ENCODE data around the gene CDKN1C. TPM values are rescaled to one million over a fixed set of nuclear protein-coding genes. Genes with fewer than 3 reads are reported as not detected.

CDKN1C gene
- total RNA-seq, 2 donors from 2014 or later, result 36.5 to 42.7 TPM

- H3K4me3 ChIP-seq, result no peak overlapping the region
- 61% methylated on average over 18 of the region's 21 CpGs for WGBS
- intact Hi-C loops (cut with DNase I), result no loop called here
Observed at GRCh38 chr11:2847561-2847960, 38.0 kb downstream of the CDKN1C start.

DNA sequence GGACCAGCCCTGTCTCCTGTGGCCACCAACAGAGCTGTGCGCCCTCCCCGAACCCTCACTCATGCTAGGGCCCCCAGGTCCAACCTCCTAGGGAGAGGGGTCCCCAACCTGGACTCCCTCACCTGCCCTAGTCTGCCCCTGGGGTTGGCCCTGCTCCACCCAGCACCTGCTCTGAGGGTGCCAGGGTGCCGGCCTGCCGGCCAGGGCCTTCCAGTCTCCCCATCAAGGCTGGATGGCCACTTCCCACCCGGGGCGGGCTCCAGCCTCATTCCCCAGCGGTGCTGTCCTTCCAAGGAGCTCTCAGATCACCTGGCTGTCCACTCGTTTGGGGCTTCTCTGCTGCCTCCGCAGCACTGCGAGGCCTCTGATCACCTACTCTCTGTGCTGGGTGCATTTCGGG, 39.1 kb downstream of the CDKN1C start:
- WGBS, result 93% methylated on average over 11 of the region's 11 CpGs
- H3K36me3 ChIP-seq, result no peaks in the 10 kb centered on the region
- H3K27ac ChIP-seq, result no peak overlapping the region
- intact Hi-C loops (cut with DNase I), result no loop called here
- TF ChIP-seq POLR2AphosphoS5 (IDR thresholded peaks at IDR 0.05), result no peak
- no peak for TF ChIP-seq POLR2A (IDR thresholded peaks at IDR 0.05)
- no peak for TF ChIP-seq CTCF (IDR thresholded peaks at IDR 0.05)
- H3K27me3 ChIP-seq (replicated peaks; ENCODE audit: insufficient read depth), result no peaks in the 10 kb centered on the region
- no peaks in the 10 kb centered on the region for H3K9me3 ChIP-seq
- no peak overlapping the region for H3K4me3 ChIP-seq
- DNase-seq (ENCODE audit: low spot score), result no peak
- no peaks in the 10 kb centered on the region for H3K4me1 ChIP-seq (replicated peaks)

More at GRCh38 chr11:2847561-2847960, 38.0 kb downstream of the CDKN1C start:
- TF ChIP-seq CTCF (IDR thresholded peaks at IDR 0.05), result no peak
- Histone ChIP-seq H3K36me3 (no peaks in the 10 kb centered on the region), H3K27me3 (replicated peaks; ENCODE audit: insufficient read depth) (no peaks in the 10 kb centered on the region), H3K9me3 (no peaks in the 10 kb centered on the region), H3K4me1 (replicated peaks) (no peaks in the 10 kb centered on the region), H3K27ac (no peak overlapping the region)
- DNase-seq (ENCODE audit: low spot score), result no peak

- no peaks in the 10 kb centered on the region for H3K9me3 ChIP-seq
- no peaks in the 10 kb centered on the region for H3K27me3 ChIP-seq (replicated peaks; ENCODE audit: insufficient read depth)
- WGBS, result 80% methylated on average over 17 of the region's 17 CpGs
- no peak for TF ChIP-seq POLR2AphosphoS5 (IDR thresholded peaks at IDR 0.05)
- TF ChIP-seq POLR2A (IDR thresholded peaks at IDR 0.05), result no peak
- TF ChIP-seq CTCF (IDR thresholded peaks at IDR 0.05), result no peak
- H3K36me3 ChIP-seq, result no peaks in the 10 kb centered on the region
- no peak overlapping the region for H3K4me3 ChIP-seq
- H3K27ac ChIP-seq, result no peak overlapping the region
- intact Hi-C loops (cut with DNase I), result no loop called here
- H3K4me1 ChIP-seq (replicated peaks), result no peaks in the 10 kb centered on the region
- DNase-seq (ENCODE audit: low spot score), result no peak
Observed at GRCh38 chr11:2846056-2846455, 39.5 kb downstream of the CDKN1C start.

- H3K27ac ChIP-seq, result no peak overlapping the region
- WGBS, result 94% methylated on average over 12 of the region's 12 CpGs
- no peaks in the 10 kb centered on the region for H3K36me3 ChIP-seq
- intact Hi-C loops (cut with DNase I), result no loop called here
- no peak for TF ChIP-seq POLR2A (IDR thresholded peaks at IDR 0.05)
- TF ChIP-seq POLR2AphosphoS5 (IDR thresholded peaks at IDR 0.05), result no peak
- no peak for TF ChIP-seq CTCF (IDR thresholded peaks at IDR 0.05)
- no peak overlapping the region for H3K4me3 ChIP-seq
- no peaks in the 10 kb centered on the region for H3K27me3 ChIP-seq (replicated peaks; ENCODE audit: insufficient read depth)
- no peaks in the 10 kb centered on the region for H3K4me1 ChIP-seq (replicated peaks)
- no peaks in the 10 kb centered on the region for H3K9me3 ChIP-seq
- DNase-seq (ENCODE audit: low spot score), result no peak
Observed at GRCh38 chr11:2844996-2845395, 40.6 kb downstream of the CDKN1C start.

DNA sequence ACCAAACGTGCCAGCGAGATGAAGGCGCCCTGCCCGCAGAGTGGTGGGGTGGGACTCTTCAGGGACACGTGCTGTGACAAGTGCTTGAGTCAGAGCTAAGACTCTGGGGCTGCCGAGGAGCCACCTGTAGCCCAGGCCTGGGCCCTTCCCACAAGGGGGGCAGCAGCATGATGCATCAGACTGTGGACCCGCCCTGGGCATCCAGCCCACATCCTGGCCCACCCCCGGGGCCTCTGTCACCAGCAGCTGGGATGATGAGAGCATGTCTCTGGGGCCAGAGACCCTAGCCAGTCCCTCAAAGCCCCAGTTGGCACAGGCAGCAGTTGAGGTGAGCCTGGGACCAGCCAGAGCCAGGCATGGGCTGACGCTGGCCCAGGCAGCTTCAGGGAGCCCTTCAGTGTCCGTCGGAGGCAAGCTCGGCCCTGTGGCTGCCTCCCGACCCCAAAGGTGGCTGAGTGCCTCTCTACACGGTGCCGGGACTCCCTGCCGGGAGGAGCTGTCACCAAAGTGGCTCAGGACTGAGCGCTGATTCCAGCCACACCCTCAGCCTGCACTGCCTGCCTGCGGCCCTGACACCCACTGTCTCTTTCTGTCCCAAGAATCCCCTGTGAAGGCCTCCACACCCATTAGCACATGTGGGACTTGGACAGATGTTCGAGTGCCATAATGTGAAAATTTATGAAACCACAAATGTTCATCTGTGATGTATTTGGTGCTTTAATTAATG, 41.3 kb downstream of the CDKN1C start:
- intact Hi-C loops (cut with DNase I), result no loop called here
- Histone ChIP-seq H3K27me3 (replicated peaks; ENCODE audit: insufficient read depth) (no peaks in the 10 kb centered on the region), H3K4me1 (replicated peaks) (no peaks in the 10 kb centered on the region), H3K4me3 (no peak overlapping the region), H3K36me3 (no peaks in the 10 kb centered on the region), H3K27ac (no peak overlapping the region), H3K9me3 (no peaks in the 10 kb centered on the region)
- DNase-seq (ENCODE audit: low spot score), result no peak
- no peak for TF ChIP-seq POLR2AphosphoS5 (IDR thresholded peaks at IDR 0.05)
- TF ChIP-seq CTCF (IDR thresholded peaks at IDR 0.05), result no peak
- TF ChIP-seq POLR2A (IDR thresholded peaks at IDR 0.05), result no peak
- 70% methylated on average over 19 of the region's 19 CpGs for WGBS
